ENCODE measurements around the gene LYRM2. TPM values are rescaled to one million over a fixed set of nuclear protein-coding genes. Genes with fewer than 3 reads are reported as not detected.

Gene LYRM2
- total and polyA plus RNA-seq, 9 of the 15 experiments (the other 6 are each of a cell fraction or from before 2014, with no cell fraction given) = 13.9 to 115 (median 42.9) TPM

- H3K27ac ChIP-seq (ENCODE audit: extremely low read depth, low read depth, low read length) = no peak overlapping the region
- 96% methylated on average over 2 of the region's 2 CpGs for WGBS (ENCODE audit: insufficient coverage, low coverage, missing lambda C conversion rate)
- no peak overlapping the region for H3K9ac ChIP-seq (ENCODE audit: insufficient read depth in 1 of 2, low read depth in 2 of 2, low read length in 2 of 2)
- no peaks in the 10 kb centered on the region for H4K20me1 ChIP-seq (replicated peaks; ENCODE audit: control insufficient read depth, insufficient read depth, low read length)
- no peaks in the 10 kb centered on the region for H3K9me3 ChIP-seq (replicated peaks; ENCODE audit: control insufficient read depth, insufficient read depth, low read depth, low read length)
- intact Hi-C loops (cut with micrococcal nuclease) = no loop called here
- no TSS peak for BruUV-seq (replicated peaks)
- POLR2A ChIA-PET = no interaction called here
- in situ Hi-C loops (cut with MboI) = no loop called here
- no peak overlapping the region for H2AFZ ChIP-seq (ENCODE audit: low read depth, low read length)
- peaks cover 97% of the 10 kb centered on the region for H3K36me3 ChIP-seq (ENCODE audit: control insufficient read depth, insufficient read depth, low read length)
- FAIRE-seq = no peak
- H3K9me1 ChIP-seq (ENCODE audit: control insufficient read depth, insufficient read depth, low read length) = no peaks in the 10 kb centered on the region
- no peak for TF ChIP-seq MCM5 (IDR thresholded peaks at IDR 0.05; ENCODE audit: low read depth)
- TF ChIP-seq ZNF780A (CRISPR knock-in tag; IDR thresholded peaks at IDR 0.05) = no peak
- TF ChIP-seq, protein P1, sequence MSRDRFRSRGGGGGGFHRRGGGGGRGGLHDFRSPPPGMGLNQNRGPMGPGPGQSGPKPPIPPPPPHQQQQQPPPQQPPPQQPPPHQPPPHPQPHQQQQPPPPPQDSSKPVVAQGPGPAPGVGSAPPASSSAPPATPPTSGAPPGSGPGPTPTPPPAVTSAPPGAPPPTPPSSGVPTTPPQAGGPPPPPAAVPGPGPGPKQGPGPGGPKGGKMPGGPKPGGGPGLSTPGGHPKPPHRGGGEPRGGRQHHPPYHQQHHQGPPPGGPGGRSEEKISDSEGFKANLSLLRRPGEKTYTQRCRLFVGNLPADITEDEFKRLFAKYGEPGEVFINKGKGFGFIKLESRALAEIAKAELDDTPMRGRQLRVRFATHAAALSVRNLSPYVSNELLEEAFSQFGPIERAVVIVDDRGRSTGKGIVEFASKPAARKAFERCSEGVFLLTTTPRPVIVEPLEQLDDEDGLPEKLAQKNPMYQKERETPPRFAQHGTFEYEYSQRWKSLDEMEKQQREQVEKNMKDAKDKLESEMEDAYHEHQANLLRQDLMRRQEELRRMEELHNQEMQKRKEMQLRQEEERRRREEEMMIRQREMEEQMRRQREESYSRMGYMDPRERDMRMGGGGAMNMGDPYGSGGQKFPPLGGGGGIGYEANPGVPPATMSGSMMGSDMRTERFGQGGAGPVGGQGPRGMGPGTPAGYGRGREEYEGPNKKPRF (IDR thresholded peaks at IDR 0.05; ENCODE audit: low read depth, low read length) = no peak
- TF ChIP-seq MED1 (CRISPR knock-in tag; IDR thresholded peaks at IDR 0.05; ENCODE audit: borderline replicate concordance) = no peak
- no peak for TF ChIP-seq LARP7 (IDR thresholded peaks at IDR 0.05)
- TF ChIP-seq ZNF584 (CRISPR knock-in tag; IDR thresholded peaks at IDR 0.05; ENCODE audit: low read depth) = no peak
- TF ChIP-seq, protein P2, sequence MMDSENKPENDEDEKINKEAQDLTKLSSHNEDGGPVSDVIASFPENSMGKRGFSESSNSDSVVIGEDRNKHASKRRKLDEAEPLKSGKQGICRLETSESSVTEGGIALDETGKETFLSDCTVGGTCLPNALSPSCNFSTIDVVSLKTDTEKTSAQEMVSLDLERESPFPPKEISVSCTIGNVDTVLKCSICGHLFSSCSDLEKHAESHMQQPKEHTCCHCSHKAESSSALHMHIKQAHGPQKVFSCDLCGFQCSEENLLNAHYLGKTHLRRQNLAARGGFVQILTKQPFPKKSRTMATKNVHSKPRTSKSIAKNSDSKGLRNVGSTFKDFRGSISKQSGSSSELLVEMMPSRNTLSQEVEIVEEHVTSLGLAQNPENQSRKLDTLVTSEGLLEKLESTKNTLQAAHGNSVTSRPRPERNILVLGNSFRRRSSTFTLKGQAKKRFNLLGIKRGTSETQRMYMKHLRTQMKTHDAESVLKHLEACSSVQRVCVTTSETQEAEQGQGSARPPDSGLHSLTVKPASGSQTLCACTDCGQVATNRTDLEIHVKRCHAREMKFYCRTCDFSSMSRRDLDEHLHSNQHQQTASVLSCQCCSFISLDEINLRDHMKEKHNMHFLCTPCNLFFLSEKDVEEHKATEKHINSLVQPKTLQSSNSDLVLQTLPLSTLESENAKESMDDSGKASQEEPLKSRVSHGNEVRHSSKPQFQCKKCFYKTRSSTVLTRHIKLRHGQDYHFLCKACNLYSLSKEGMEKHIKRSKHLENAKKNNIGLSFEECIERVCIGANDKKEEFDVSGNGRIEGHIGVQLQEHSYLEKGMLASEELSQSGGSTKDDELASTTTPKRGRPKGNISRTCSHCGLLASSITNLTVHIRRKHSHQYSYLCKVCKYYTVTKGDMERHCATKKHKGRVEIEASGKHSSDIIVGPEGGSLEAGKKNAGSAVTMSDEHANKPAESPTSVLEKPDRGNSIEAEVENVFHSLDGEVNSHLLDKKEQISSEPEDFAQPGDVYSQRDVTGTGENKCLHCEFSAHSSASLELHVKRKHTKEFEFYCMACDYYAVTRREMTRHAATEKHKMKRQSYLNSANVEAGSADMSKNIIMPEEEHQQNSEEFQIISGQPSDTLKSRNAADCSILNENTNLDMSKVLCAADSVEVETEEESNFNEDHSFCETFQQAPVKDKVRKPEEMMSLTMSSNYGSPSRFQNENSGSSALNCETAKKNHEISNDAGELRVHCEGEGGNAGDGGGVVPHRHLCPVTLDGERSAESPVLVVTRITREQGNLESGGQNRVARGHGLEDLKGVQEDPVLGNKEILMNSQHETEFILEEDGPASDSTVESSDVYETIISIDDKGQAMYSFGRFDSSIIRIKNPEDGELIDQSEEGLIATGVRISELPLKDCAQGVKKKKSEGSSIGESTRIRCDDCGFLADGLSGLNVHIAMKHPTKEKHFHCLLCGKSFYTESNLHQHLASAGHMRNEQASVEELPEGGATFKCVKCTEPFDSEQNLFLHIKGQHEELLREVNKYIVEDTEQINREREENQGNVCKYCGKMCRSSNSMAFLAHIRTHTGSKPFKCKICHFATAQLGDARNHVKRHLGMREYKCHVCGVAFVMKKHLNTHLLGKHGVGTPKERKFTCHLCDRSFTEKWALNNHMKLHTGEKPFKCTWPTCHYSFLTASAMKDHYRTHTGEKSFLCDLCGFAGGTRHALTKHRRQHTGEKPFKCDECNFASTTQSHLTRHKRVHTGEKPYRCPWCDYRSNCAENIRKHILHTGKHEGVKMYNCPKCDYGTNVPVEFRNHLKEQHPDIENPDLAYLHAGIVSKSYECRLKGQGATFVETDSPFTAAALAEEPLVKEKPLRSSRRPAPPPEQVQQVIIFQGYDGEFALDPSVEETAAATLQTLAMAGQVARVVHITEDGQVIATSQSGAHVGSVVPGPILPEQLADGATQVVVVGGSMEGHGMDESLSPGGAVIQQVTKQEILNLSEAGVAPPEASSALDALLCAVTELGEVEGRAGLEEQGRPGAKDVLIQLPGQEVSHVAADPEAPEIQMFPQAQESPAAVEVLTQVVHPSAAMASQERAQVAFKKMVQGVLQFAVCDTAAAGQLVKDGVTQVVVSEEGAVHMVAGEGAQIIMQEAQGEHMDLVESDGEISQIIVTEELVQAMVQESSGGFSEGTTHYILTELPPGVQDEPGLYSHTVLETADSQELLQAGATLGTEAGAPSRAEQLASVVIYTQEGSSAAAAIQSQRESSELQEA (IDR thresholded peaks at IDR 0.05; ENCODE audit: low read depth) = no peak
- no peak for TF ChIP-seq DMBX1 (CRISPR knock-in tag; IDR thresholded peaks at IDR 0.05; ENCODE audit: borderline replicate concordance)
- no peak for TF ChIP-seq GTF2A2 (tag; IDR thresholded peaks at IDR 0.05)
- no peak for TF ChIP-seq CREM (IDR thresholded peaks at IDR 0.05; ENCODE audit: low read depth)
- TF ChIP-seq, protein P3, sequence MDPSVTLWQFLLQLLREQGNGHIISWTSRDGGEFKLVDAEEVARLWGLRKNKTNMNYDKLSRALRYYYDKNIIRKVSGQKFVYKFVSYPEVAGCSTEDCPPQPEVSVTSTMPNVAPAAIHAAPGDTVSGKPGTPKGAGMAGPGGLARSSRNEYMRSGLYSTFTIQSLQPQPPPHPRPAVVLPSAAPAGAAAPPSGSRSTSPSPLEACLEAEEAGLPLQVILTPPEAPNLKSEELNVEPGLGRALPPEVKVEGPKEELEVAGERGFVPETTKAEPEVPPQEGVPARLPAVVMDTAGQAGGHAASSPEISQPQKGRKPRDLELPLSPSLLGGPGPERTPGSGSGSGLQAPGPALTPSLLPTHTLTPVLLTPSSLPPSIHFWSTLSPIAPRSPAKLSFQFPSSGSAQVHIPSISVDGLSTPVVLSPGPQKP (CRISPR knock-in tag; IDR thresholded peaks at IDR 0.05) = no peak
- no peak for TF ChIP-seq ZNF184 (CRISPR knock-in tag; IDR thresholded peaks at IDR 0.05)
- no peak for TF ChIP-seq STAT5A (IDR thresholded peaks at IDR 0.05; ENCODE audit: borderline replicate concordance, low read length)
- DNase-seq (ENCODE audit: extremely low read depth in 1 of 4, low spot score in 3 of 4) = no peak
- H3K4me3 ChIP-seq = no peak overlapping the region
- H3K27me3 ChIP-seq (ENCODE audit: control insufficient read depth in 2 of 2, insufficient read depth in 2 of 2, low read length in 2 of 2) = no peaks in the 10 kb centered on the region
- no peaks in the 10 kb centered on the region for H3K4me1 ChIP-seq (replicated peaks in 1 of 2; ENCODE audit: control insufficient read depth in 2 of 2, insufficient read depth in 2 of 2, low read length in 2 of 2)
- CTCF ChIA-PET (ENCODE audit: low intra/inter-chr PET ratio) = no interaction called here
- ATAC-seq = no peak
- H3K4me2 ChIP-seq (ENCODE audit: insufficient read depth, low read length) = no peak overlapping the region
- no peaks in the 10 kb centered on the region for H3K79me2 ChIP-seq (ENCODE audit: control insufficient read depth, insufficient read depth, low read length)
Observed at GRCh38 chr6:89685311-89685710, 46.8 kb upstream of the LYRM2 start.

Measured in K562 (cell line).